Ascending aorta (tissue), 2 donors: ENCODE results near the gene DEDD. TPM values are rescaled to one million over a fixed set of nuclear protein-coding genes. Genes with fewer than 3 reads are reported as not detected.

Experiments
- DNase-seq, 2 donors: peaks; one replicate each; pipeline ENCODE4 v3.0.0-alpha.2; 2019; ENCODE audit warnings: low spot score in 2 of 2
- H3K27ac ChIP-seq, 2 donors: fragments of 200-600 bp; sonication (generic); one replicate each; pipeline ENCODE4 v1.5.1; 2016 to 2017; ENCODE audit warnings: mild to moderate bottlenecking in 1 of 2
- H3K27me3 ChIP-seq: fragments of 200-600 bp; sonication (generic); one replicate; pipeline ENCODE4 v1.5.1; 2017
- H3K36me3 ChIP-seq, 2 donors: fragments of 200-600 bp; sonication (generic); one replicate each; pipeline ENCODE4 v1.5.1; 2016
- H3K4me1 ChIP-seq, 2 donors: fragments of 200-600 bp; sonication (generic); one replicate each; pipeline ENCODE4 v1.5.1; 2016 to 2017; ENCODE audit warnings: mild to moderate bottlenecking in 1 of 2
- H3K4me3 ChIP-seq, 2 donors: fragments of 200-600 bp; sonication (generic); one replicate each; pipeline ENCODE4 v1.5.1; 2016 to 2017; ENCODE audit warnings: mild to moderate bottlenecking in 1 of 2
- H3K9me3 ChIP-seq, 2 donors: fragments of 200-600 bp; sonication (generic); one replicate each; pipeline ENCODE4 v1.5.1; 2016
- CTCF ChIP-seq, 3 experiments: fragments of 200-600 bp in 2 of 3; fragments of 450-650 bp in 1 of 3; sonication (generic) in 2 of 3; IDR thresholded peaks; one replicate each; pipeline ENCODE4 v1.5.1; 2016 to 2019; ENCODE audit warnings: antibody characterized with exemption in 3 of 3, mild to moderate bottlenecking in 1 of 3, moderate library complexity in 1 of 3
- intact Hi-C: fragments of 100-400 bp; cut with DNase I; formaldehyde crosslinking; loops from one replicate; pipeline ENCODE4 v1.15.1; 2023
- total RNA-seq: library from RNA; depleted of rRNA; stranded (reverse); fragments of >200 nt; gene quantifications from one replicate; pipeline ENCODE4 v1.1.0, GENCODE V29; 2016

DEDD gene
- total RNA-seq: 27.8 TPM

- no peak for TF ChIP-seq CTCF (IDR thresholded peaks at IDR 0.05)
- peak; percentile 89 to 98 for DNase-seq
- intact Hi-C loops: loop anchor here (1.0 to 5.0 kb wide), 8 partner anchors 14 to 594 kb away; partner anchors contain the start of genes KLHDC9, NDUFS2, NIT1 and PFDN2
- Histone ChIP-seq H3K9me3 (no peaks in the 10 kb centered on the region), H3K27ac (peak within 1 kb of the TSS; percentile 96 to 98), H3K27me3 (no peaks in the 10 kb centered on the region), H3K4me1 (peaks cover 5 to 22% of the 10 kb centered on the region in 2 donors), H3K4me3 (peak within 1 kb of the TSS; percentile 71 to 89), H3K36me3 (peaks cover 15 to 17% of the 10 kb centered on the region in 2 donors)
These were observed at the start of gene DEDD for GRCh38 chr1:161132410-161133219. DEDD (minus strand) TSS chr1:161132667; CDS start chr1:161124462, 8,205 bp downstream.

GRCh38 chr1:161182214-161182613 lies 49.7 kb upstream of the DEDD start:
- H3K9me3 ChIP-seq: no peaks in the 10 kb centered on the region
- DNase-seq: no peak
- intact Hi-C loops: no loop called here

GRCh38 chr1:161180639-161181038 lies 48.2 kb upstream of the DEDD start:
- H3K36me3 ChIP-seq: no peaks in the 10 kb centered on the region
- no peaks in the 10 kb centered on the region for H3K9me3 ChIP-seq
- intact Hi-C loops: no loop called here
- no peak for TF ChIP-seq CTCF (IDR thresholded peaks at IDR 0.05)
- no peak overlapping the region for H3K27ac ChIP-seq
- peaks cover 0 to 13% of the 10 kb centered on the region in 2 donors for H3K4me1 ChIP-seq
- DNase-seq: no peak
- no peaks in the 10 kb centered on the region for H3K27me3 ChIP-seq
- H3K4me3 ChIP-seq: no peak overlapping the region

More at GRCh38 chr1:161182214-161182613, 49.7 kb upstream of the DEDD start:
- Histone ChIP-seq H3K4me3 (no peak overlapping the region), H3K27ac (no peak overlapping the region), H3K27me3 (no peaks in the 10 kb centered on the region), H3K4me1 (peaks cover 0 to 5% of the 10 kb centered on the region in 2 donors), H3K36me3 (no peaks in the 10 kb centered on the region)
- TF ChIP-seq CTCF (IDR thresholded peaks at IDR 0.05): no peak

GRCh38 chr1:161179698-161180097 lies 47.2 kb upstream of the DEDD start:
- Histone ChIP-seq H3K9me3 (no peaks in the 10 kb centered on the region), H3K4me1 (peaks cover 0 to 13% of the 10 kb centered on the region in 2 donors), H3K36me3 (peaks cover 4 to 9% of the 10 kb centered on the region in 2 donors), H3K27ac (no peak overlapping the region), H3K27me3 (no peaks in the 10 kb centered on the region), H3K4me3 (no peak overlapping the region)
- DNase-seq: no peak
- TF ChIP-seq CTCF (IDR thresholded peaks at IDR 0.05): no peak
- intact Hi-C loops: no loop called here

GRCh38 chr1:161177936-161178244 lies 45.4 kb upstream of the DEDD start:
- intact Hi-C loops: loop anchor here (1.0 kb wide), 4 partner anchors 12 to 25 kb away; partner anchors contain the start of genes NDUFS2, PPOX, UFC1 and USP21
- Histone ChIP-seq H3K27ac (peak overlapping the region; percentile 87 to 96), H3K9me3 (no peaks in the 10 kb centered on the region)

More at GRCh38 chr1:161177936-161178244, 45.4 kb upstream of the DEDD start:
- H3K27me3 ChIP-seq: no peaks in the 10 kb centered on the region
- H3K36me3 ChIP-seq: peaks cover 15 to 25% of the 10 kb centered on the region in 2 donors
- peak overlapping the region; percentile 79 to 93 for H3K4me3 ChIP-seq
- H3K4me1 ChIP-seq: peaks cover 0 to 15% of the 10 kb centered on the region in 2 donors
- no peak for TF ChIP-seq CTCF (IDR thresholded peaks at IDR 0.05)
- no peak for DNase-seq
